Neutrophil (primary cell): ENCODE results near the gene ADAMTS6.

Source experiments
- H3K27ac ChIP-seq: fragments of 200-600 bp; sonication (generic); 2 replicates; pipeline ENCODE4 v1.5.1; 2016; ENCODE audit warnings: mild to moderate bottlenecking, moderate library complexity
- H3K27me3 ChIP-seq: fragments of 200-600 bp; sonication (generic); 2 replicates; pipeline ENCODE4 v1.6.0; 2016; ENCODE audit warnings: mild to moderate bottlenecking
- H3K36me3 ChIP-seq: fragments of 200-600 bp; sonication (generic); 2 replicates; pipeline ENCODE4 v1.5.1; 2017
- H3K4me1 ChIP-seq, 2 experiments: fragments of 200-600 bp in 1 of 2; sonication (generic) in 1 of 2; 1 replicate in 1 of 2; 2 replicates in 1 of 2; pipeline versions ENCODE4 v1.5.1 to v1.6.1; 2013 to 2016; ENCODE audit warnings: low read depth in 1 of 2, low read length in 1 of 2, mild to moderate bottlenecking in 1 of 2, moderate library complexity in 1 of 2; ENCODE audit not compliant: control insufficient read depth in 1 of 2, insufficient read depth in 1 of 2
- H3K4me3 ChIP-seq, 2 experiments: fragments of 200-600 bp in 1 of 2; sonication (generic) in 1 of 2; 1 replicate in 1 of 2; 2 replicates in 1 of 2; pipeline ENCODE4 v1.5.1; 2013 to 2016; ENCODE audit warnings: low read depth in 1 of 2, low read length in 1 of 2, mild to moderate bottlenecking in 1 of 2, moderate library complexity in 1 of 2
- H3K9me3 ChIP-seq: fragments of 200-600 bp; sonication (generic); 2 replicates; pipeline ENCODE4 v1.5.1; 2016
- TF ChIP-seq, protein P1 (sequence below): fragments of 200-600 bp; sonication (generic); IDR thresholded peaks from 2 replicates; pipeline ENCODE4 v1.5.1; 2016; ENCODE audit warnings: antibody characterized with exemption

Gene ADAMTS6

DNA sequence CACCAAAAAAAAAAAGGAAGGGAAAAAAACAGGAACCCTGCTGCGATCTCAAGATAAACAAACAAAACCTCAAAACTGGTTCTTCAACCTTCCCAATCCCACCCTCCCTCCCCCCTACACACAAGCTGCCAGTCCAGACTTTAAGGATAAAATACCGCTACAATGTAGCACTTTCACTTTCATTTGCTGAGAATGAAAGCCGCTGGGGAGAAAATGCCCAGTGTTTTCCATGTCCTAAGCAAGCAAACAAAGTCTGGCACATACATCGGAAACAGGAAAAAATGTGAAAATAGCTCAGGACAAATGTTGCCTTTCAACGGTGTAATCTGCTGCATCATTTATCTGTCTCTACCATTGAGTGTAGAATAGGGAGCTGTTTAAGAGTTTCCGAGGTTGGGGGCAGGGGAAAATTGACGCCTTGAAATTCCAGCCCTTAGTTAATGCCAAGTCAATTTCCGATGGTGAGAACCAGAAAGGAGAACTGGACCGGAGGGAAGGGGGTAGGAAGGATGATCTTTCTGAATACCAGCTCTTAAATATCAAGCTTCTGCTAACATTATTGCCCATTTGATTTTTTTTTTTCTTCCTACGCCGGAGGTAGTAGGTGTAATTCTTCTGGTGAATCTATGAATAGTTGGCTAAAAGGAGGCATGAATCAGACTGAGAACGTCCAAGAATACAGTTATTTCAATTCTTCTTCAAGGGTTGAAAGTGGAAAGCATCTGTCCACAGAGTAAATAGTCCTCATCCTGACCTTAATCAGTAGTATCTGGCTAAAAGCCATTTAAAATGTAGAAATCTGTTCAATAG lies 1.2 kb upstream of the ADAMTS6 start:
- Histone ChIP-seq H3K9me3 (no peaks in the 10 kb centered on the region), H3K4me3 (peak overlapping the region; percentile 60 to 62), H3K27me3 (peaks cover 48% of the 10 kb centered on the region), H3K4me1 (peaks cover 23 to 29% of the 10 kb centered on the region in 2 experiments), H3K36me3 (no peaks in the 10 kb centered on the region), H3K27ac (peak overlapping the region; percentile 27)
- TF ChIP-seq, protein P1, sequence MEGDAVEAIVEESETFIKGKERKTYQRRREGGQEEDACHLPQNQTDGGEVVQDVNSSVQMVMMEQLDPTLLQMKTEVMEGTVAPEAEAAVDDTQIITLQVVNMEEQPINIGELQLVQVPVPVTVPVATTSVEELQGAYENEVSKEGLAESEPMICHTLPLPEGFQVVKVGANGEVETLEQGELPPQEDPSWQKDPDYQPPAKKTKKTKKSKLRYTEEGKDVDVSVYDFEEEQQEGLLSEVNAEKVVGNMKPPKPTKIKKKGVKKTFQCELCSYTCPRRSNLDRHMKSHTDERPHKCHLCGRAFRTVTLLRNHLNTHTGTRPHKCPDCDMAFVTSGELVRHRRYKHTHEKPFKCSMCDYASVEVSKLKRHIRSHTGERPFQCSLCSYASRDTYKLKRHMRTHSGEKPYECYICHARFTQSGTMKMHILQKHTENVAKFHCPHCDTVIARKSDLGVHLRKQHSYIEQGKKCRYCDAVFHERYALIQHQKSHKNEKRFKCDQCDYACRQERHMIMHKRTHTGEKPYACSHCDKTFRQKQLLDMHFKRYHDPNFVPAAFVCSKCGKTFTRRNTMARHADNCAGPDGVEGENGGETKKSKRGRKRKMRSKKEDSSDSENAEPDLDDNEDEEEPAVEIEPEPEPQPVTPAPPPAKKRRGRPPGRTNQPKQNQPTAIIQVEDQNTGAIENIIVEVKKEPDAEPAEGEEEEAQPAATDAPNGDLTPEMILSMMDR = no peak

DNA sequence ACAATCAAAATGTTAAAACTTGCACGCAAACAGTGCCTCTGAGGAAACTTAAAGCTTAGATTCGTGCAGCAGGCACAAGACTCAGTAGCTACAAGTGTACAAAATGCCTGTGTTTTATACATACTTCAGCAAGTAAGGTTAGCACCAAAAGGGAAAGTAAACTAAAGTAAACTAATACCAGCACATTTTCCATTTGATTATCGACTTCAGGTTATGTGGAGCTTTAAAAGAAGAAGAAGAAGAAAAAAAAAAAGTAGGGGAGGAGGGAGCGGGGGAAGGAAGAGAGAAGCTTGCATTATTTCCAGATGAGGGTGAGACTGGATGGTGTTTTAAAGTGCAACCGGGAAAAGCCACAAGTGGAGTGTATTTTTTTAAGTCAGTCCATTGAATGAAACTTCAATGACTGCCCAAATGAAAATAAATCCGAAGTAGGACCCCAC lies 596 bp upstream of the ADAMTS6 start:
- Histone ChIP-seq H3K9me3 (no peaks in the 10 kb centered on the region), H3K27ac (peak overlapping the region; percentile 35), H3K27me3 (peaks cover 51% of the 10 kb centered on the region), H3K36me3 (no peaks in the 10 kb centered on the region), H3K4me3 (peak overlapping the region; percentile 60 to 62), H3K4me1 (peaks cover 23 to 29% of the 10 kb centered on the region in 2 experiments)
- TF ChIP-seq, protein P1 = no peak

DNA sequence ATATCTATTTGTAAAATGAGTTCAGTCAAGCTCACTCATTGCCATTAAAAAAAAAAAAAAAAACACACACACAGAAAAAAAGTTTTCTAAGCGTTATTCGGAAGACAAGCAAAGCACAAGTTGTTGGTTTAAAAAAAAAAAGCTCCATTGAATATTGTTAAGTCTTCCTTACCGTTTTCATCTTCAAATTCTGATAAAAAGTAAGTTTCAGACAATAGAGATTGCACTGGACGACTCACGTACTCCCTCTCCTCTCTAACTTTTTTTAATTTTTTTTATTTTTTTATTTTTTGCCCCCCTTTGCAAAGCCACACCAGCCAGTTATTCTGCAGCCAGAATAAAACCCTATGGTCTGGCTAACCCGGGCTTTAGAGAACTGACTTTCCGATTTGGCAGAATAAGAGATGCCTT lies 544 bp downstream of the ADAMTS6 start:
- Histone ChIP-seq H3K27me3 (peaks cover 51% of the 10 kb centered on the region), H3K4me1 (peaks cover 23 to 29% of the 10 kb centered on the region in 2 experiments), H3K4me3 (peak overlapping the region; percentile 60 to 62), H3K36me3 (no peaks in the 10 kb centered on the region), H3K27ac (no peak overlapping the region), H3K9me3 (no peaks in the 10 kb centered on the region)
- TF ChIP-seq, protein P1 = no peak

DNA sequence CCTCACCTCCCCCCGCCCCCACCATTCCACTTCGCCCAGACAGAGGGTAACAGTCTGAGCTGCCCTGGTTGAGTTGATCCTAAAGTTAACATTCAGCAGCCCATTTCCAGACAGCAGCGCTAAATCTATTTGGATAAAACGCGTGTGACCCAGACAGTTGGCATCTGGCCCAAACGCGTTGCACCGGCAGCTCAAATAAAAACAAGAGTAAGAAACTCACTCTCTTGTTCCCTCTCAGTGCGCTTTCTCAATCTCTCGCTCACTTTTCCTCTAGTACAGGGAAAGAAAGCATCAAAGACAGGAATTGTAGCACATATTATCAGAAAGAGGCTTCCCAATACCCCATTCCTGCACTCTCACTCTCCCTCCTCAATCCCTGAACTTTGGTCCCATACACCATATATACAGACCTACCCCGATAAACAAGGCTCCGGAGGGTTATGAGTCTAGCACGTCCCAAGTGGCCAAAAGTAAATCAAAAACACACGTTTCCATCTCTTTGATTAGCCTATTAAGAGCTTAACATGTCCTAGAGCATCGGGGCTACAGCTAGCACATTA lies 1.3 kb downstream of the ADAMTS6 start:
- peaks cover 51% of the 10 kb centered on the region for H3K27me3 ChIP-seq
- H3K27ac ChIP-seq = no peak overlapping the region

DNA sequence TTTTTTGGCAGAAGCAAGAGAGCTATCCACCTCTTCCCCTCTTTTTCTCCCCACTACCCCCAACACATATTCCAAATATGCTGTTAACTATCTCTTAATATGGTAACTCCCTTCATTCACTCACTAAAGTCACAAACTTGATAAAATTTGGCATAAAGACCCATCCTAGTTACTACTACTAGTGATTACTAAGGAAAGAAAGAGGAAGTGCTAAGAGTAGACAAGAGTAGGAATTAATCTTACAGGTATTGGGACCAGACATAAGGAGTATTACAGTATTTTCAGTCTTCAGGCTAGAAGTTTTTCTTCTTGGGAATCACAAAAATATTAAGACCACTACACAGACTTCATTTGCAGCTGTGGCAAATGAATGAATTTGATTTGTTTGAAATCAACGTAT lies 2.2 kb downstream of the ADAMTS6 start:
- no peaks in the 10 kb centered on the region for H3K36me3 ChIP-seq
- peaks cover 23 to 29% of the 10 kb centered on the region in 2 experiments for H3K4me1 ChIP-seq
- TF ChIP-seq, protein P1 = no peak
- no peak overlapping the region for H3K27ac ChIP-seq
- H3K27me3 ChIP-seq = peaks cover 51% of the 10 kb centered on the region
- no peaks in the 10 kb centered on the region for H3K9me3 ChIP-seq
- H3K4me3 ChIP-seq = no peak overlapping the region

More for the DNA sequence above, 1.3 kb downstream of the ADAMTS6 start:
- Histone ChIP-seq H3K4me3 (peak overlapping the region; percentile 34 to 60), H3K4me1 (peaks cover 23 to 29% of the 10 kb centered on the region in 2 experiments), H3K9me3 (no peaks in the 10 kb centered on the region), H3K36me3 (no peaks in the 10 kb centered on the region)
- TF ChIP-seq, protein P1 = no peak
